Left lung (tissue), 10 donors: ENCODE results near the gene GPX8. TPM values are rescaled to one million over a fixed set of nuclear protein-coding genes. Genes with fewer than 3 reads are reported as not detected.

ENCODE experiments used
- ATAC-seq: fragments of 200-7000 bp; cut with Tn5 transposase; one replicate; pipeline ENCODE4 v1.9.1; 2020; ENCODE audit warnings: moderate library complexity
- DNase-seq, 4 donors: peaks; one replicate each; pipeline ENCODE4 v3.0.0-alpha.2; 2013 to 2020
- H3K27ac ChIP-seq, 2 donors: fragments of 200-600 bp; sonication (generic) in 1 of 2; one replicate each; pipeline versions ENCODE4 v1.5.0 to v1.8.0; 2020 to 2021
- H3K27me3 ChIP-seq, 2 donors: fragments of 200-600 bp; sonication (generic) in 1 of 2; one replicate each; pipeline versions ENCODE4 v1.5.0 to v1.8.0; 2020 to 2021
- H3K36me3 ChIP-seq, 2 donors: fragments of 200-600 bp; sonication (generic) in 1 of 2; one replicate each; pipeline versions ENCODE4 v1.5.0 to v1.8.0; 2020 to 2021
- H3K4me1 ChIP-seq, 2 donors: fragments of 200-600 bp; one replicate each; pipeline ENCODE4 v1.8.0; 2021
- H3K4me3 ChIP-seq, 2 donors: fragments of 200-600 bp; sonication (generic) in 1 of 2; one replicate each; pipeline versions ENCODE4 v1.5.0 to v1.8.0; 2020 to 2021; ENCODE audit warnings: mild to moderate bottlenecking in 1 of 2
- H3K9me3 ChIP-seq, 2 donors: fragments of 200-600 bp; sonication (generic) in 1 of 2; one replicate each; pipeline versions ENCODE4 v1.5.0 to v1.8.0; 2020 to 2021
- CTCF ChIP-seq, 2 donors: fragments of 200-600 bp; sonication (generic) in 1 of 2; IDR thresholded peaks; one replicate each; pipeline versions ENCODE4 v1.5.0 to v1.8.0; 2021; ENCODE audit warnings: antibody characterized with exemption in 2 of 2
- intact Hi-C, 2 donors: fragments of 100-400 bp; cut with DNase I; formaldehyde crosslinking; loops; one replicate each; pipeline versions ENCODE4 v1.11.2 to v1.14.2; 2022
- polyA plus RNA-seq, 6 donors: library from polyadenylated mRNA; unstranded; fragments of 120-200 nt; gene quantifications; one replicate each; pipeline ENCODE4 v1.2.1, GENCODE V29; 2013; ENCODE audit not compliant: insufficient read length in 6 of 6
- total RNA-seq, 2 donors: library from RNA; stranded (reverse); fragmentation: NEBNext Ultra II Directional; extraction: Animal tissue kit (Norgen Biotek cat#: 25700); gene quantifications; one replicate each; pipeline ENCODE4 v1.2.1, GENCODE V29; 2021
- donor health status: DM: no; HTN: yes; CAD: no.
- donor health status: DM: no; HTN: no; CAD: no.

Gene GPX8
- total and polyA plus RNA-seq, 8 donors = 28.0 to 71.9 (median 66.4) TPM

- no peaks in the 10 kb centered on the region for H3K4me1 ChIP-seq
- TF ChIP-seq CTCF (IDR thresholded peaks at IDR 0.05) = no peak
- H3K27me3 ChIP-seq = no peaks in the 10 kb centered on the region
- no peak for DNase-seq
- no peaks in the 10 kb centered on the region for H3K36me3 ChIP-seq
- ATAC-seq = no peak
- intact Hi-C loops = no loop called here
- H3K9me3 ChIP-seq = no peaks in the 10 kb centered on the region
- no peak overlapping the region for H3K27ac ChIP-seq
- no peak overlapping the region for H3K4me3 ChIP-seq
These were observed 36.6 kb upstream of the GPX8 start for GRCh38 chr5:55123365-55123764.

- H3K9me3 ChIP-seq = peaks cover 0 to 10% of the 10 kb centered on the region in 2 donors
- H3K27ac ChIP-seq = no peak overlapping the region
- no peaks in the 10 kb centered on the region for H3K4me1 ChIP-seq
- intact Hi-C loops = no loop called here
- no peak for TF ChIP-seq CTCF (IDR thresholded peaks at IDR 0.05)
- no peaks in the 10 kb centered on the region for H3K36me3 ChIP-seq
- DNase-seq (no peak), ATAC-seq (no peak)
- no peaks in the 10 kb centered on the region for H3K27me3 ChIP-seq
- H3K4me3 ChIP-seq = no peak overlapping the region
These were observed 25.8 kb upstream of the GPX8 start for GRCh38 chr5:55134053-55134722.

GRCh38 chr5:55136521-55136920 lies 23.4 kb upstream of the GPX8 start:
- no peaks in the 10 kb centered on the region for H3K9me3 ChIP-seq
- no peaks in the 10 kb centered on the region for H3K4me1 ChIP-seq
- no peak for DNase-seq
- H3K27ac ChIP-seq = no peak overlapping the region
- TF ChIP-seq CTCF (IDR thresholded peaks at IDR 0.05) = no peak
- intact Hi-C loops = no loop called here
- no peak for ATAC-seq
- H3K27me3 ChIP-seq = no peaks in the 10 kb centered on the region
- no peaks in the 10 kb centered on the region for H3K36me3 ChIP-seq
- no peak overlapping the region for H3K4me3 ChIP-seq

- Histone ChIP-seq H3K4me3 (no peak overlapping the region), H3K4me1 (no peaks in the 10 kb centered on the region), H3K27me3 (peaks cover 0 to 20% of the 10 kb centered on the region in 2 donors), H3K36me3 (no peaks in the 10 kb centered on the region), H3K9me3 (no peaks in the 10 kb centered on the region), H3K27ac (no peak overlapping the region)
- DNase-seq (no peak), ATAC-seq (no peak)
- TF ChIP-seq CTCF (IDR thresholded peaks at IDR 0.05) = no peak
- intact Hi-C loops = loop anchor here in 1 of 2 donors (10.0 kb wide), 1 partner anchor 236 kb away; no protein-coding TSS in a partner anchor
These were observed 18.9 kb upstream of the GPX8 start for GRCh38 chr5:55140908-55141665.

- no peak overlapping the region for H3K27ac ChIP-seq
- H3K9me3 ChIP-seq = no peaks in the 10 kb centered on the region
- H3K4me3 ChIP-seq = no peak overlapping the region
- no peak for ATAC-seq
- intact Hi-C loops = loop anchor here in 1 of 2 donors (10.0 kb wide), 1 partner anchor 237 kb away; no protein-coding TSS in a partner anchor
- no peak for DNase-seq
- peaks cover 0 to 5% of the 10 kb centered on the region in 2 donors for H3K4me1 ChIP-seq
- no peaks in the 10 kb centered on the region for H3K36me3 ChIP-seq
- TF ChIP-seq CTCF (IDR thresholded peaks at IDR 0.05) = no peak
- H3K27me3 ChIP-seq = peaks cover 0 to 20% of the 10 kb centered on the region in 2 donors
These were observed 17.9 kb upstream of the GPX8 start for GRCh38 chr5:55141945-55142690.
